ENCODE measurements around the gene NDUFB10. TPM values are rescaled to one million over a fixed set of nuclear protein-coding genes. Genes with fewer than 3 reads are reported as not detected.

Gene NDUFB10
- total and polyA plus RNA-seq, 10 of the 15 experiments (the other 5 are each of a cell fraction or from before 2014, with no cell fraction given), result 52.2 to 319 (median 130) TPM

GRCh38 chr16:1920727-1921171 lies 38.6 kb upstream of the NDUFB10 start (continued):
- no peak for TF ChIP-seq CUX1 (IDR thresholded peaks at IDR 0.05; ENCODE audit: insufficient replicate concordance, low read depth, low read length)

- ChIA-PET RAD21 (ENCODE audit: unreplicated experiment) (no interaction called here), SMC1A (ENCODE audit: uncharacterized antibody, unreplicated experiment) (no interaction called here), CTCF (interaction anchor here (0.7 kb wide), 1 partner anchor 1694 kb away, joined by 3 read pairs; no protein-coding TSS in a partner anchor), POLR2A (interaction anchor here (0.7 to 0.9 kb wide), 2 partner anchors 18 to 176 kb away, joined by 3 read pairs; no protein-coding TSS in a partner anchor)
- in situ Hi-C loops (cut with MboI), result no loop called here
- H4K20me1 ChIP-seq (ENCODE audit: control insufficient read depth, insufficient read depth), result no peaks in the 10 kb centered on the region
- H3K36me3 ChIP-seq (ENCODE audit: control insufficient read depth in 2 of 2, insufficient read depth in 2 of 2, low read length in 1 of 2), result no peaks in the 10 kb centered on the region; a peak in 1 of 4 replicates
- no peaks in the 10 kb centered on the region for H3K9me3 ChIP-seq (replicated peaks; ENCODE audit: control insufficient read depth, insufficient read depth, low read length)
- H3K4me3 ChIP-seq, result no peak overlapping the region
- ATAC-seq, result no peak
- no peak overlapping the region for H3K27ac ChIP-seq (ENCODE audit: control insufficient read depth, insufficient read depth)
- H3K4me1 ChIP-seq (ENCODE audit: control insufficient read depth, insufficient read depth, low read length), result no peaks in the 10 kb centered on the region
- no peaks in the 10 kb centered on the region for H3K79me2 ChIP-seq (ENCODE audit: control insufficient read depth, insufficient read depth, low read length)
- H3K4me2 ChIP-seq (ENCODE audit: control insufficient read depth, insufficient read depth), result no peak overlapping the region
- DNase-seq (ENCODE audit: low read depth, low spot score), result no peak
- intact Hi-C loops (cut with micrococcal nuclease; ENCODE audit: unreplicated experiment), result no loop called here
- no peak for FAIRE-seq
- WGBS (ENCODE audit: insufficient coverage, insufficient replicate concordance, low lambda C conversion rate, missing lambda C conversion rate), result 17% methylated on average over 8 of the region's 8 CpGs
- peaks cover 3% of the 10 kb centered on the region in 2 experiments; a peak in 3 of 4 replicates for H3K27me3 ChIP-seq (replicated peaks in 1 of 2; ENCODE audit: control insufficient read depth in 2 of 2, insufficient read depth in 2 of 2, low read length in 1 of 2)
- no peak overlapping the region for H3K9ac ChIP-seq (ENCODE audit: control insufficient read depth, insufficient read depth, low read length)
- BruUV-seq (replicated peaks), result no TSS peak
- TF ChIP-seq RB1 (IDR thresholded peaks at IDR 0.05; ENCODE audit: borderline replicate concordance), result no peak
- TF ChIP-seq, protein P1, sequence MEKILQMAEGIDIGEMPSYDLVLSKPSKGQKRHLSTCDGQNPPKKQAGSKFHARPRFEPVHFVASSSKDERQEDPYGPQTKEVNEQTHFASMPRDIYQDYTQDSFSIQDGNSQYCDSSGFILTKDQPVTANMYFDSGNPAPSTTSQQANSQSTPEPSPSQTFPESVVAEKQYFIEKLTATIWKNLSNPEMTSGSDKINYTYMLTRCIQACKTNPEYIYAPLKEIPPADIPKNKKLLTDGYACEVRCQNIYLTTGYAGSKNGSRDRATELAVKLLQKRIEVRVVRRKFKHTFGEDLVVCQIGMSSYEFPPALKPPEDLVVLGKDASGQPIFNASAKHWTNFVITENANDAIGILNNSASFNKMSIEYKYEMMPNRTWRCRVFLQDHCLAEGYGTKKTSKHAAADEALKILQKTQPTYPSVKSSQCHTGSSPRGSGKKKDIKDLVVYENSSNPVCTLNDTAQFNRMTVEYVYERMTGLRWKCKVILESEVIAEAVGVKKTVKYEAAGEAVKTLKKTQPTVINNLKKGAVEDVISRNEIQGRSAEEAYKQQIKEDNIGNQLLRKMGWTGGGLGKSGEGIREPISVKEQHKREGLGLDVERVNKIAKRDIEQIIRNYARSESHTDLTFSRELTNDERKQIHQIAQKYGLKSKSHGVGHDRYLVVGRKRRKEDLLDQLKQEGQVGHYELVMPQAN (conservative IDR thresholded peaks at IDR 0.05), result no peak
- no peak for TF ChIP-seq FOXM1 (IDR thresholded peaks at IDR 0.05; ENCODE audit: low read depth, low read length)
- no peak overlapping the region for H2AFZ ChIP-seq (ENCODE audit: control insufficient read depth, low read depth, low read length)
Observed at GRCh38 chr16:1922357-1922756, 37.0 kb upstream of the NDUFB10 start.

Measured in GM12878 (cell line).